Activated T-cell treated with anti-CD3 and anti-CD28 coated beads, Interleukin-2, amount 50 U/mL, for 48 hours (primary cell): Measurements from ENCODE around the gene TSPOAP1.
"Not testable (repeated sequence)": the region's sequence is repeated elsewhere in the genome, so short reads cannot be mapped to it uniquely, and the experiment has no call there.

Experiments used
- DNase-seq, 2 experiments: peaks; one replicate each; pipeline ENCODE4 v3.0.0-alpha.2; 2020

TSPOAP1 gene

GRCh38 chr17:58360296-58361063 is 31.9 kb upstream of the TSPOAP1 start:
- DNase-seq = no peak

- DNase-seq = no peak
Observed at GRCh38 chr17:58358408-58359172, 30.0 kb upstream of the TSPOAP1 start.

- no peak for DNase-seq
Observed at GRCh38 chr17:58357312-58358297, 29.0 kb upstream of the TSPOAP1 start.

- no peak for DNase-seq
Observed at GRCh38 chr17:58356231-58356630, 27.6 kb upstream of the TSPOAP1 start.

- no peak for DNase-seq
Observed at GRCh38 chr17:58354541-58355216, 26.1 kb upstream of the TSPOAP1 start.

- no peak for DNase-seq
Observed at GRCh38 chr17:58353389-58353825, 24.8 kb upstream of the TSPOAP1 start.

- DNase-seq = peak; percentile 55 to 59
Observed at GRCh38 chr17:58352596-58353388, 24.2 kb upstream of the TSPOAP1 start.

- DNase-seq = peak; percentile 92 to 95
Observed at GRCh38 chr17:58351831-58352595, 23.4 kb upstream of the TSPOAP1 start, which contains the start of gene SUPT4H1. SUPT4H1 (minus strand) TSS chr17:58352201; CDS start chr17:58352135, 66 bp downstream.

- DNase-seq = no peak
Observed at GRCh38 chr17:58351182-58351581, 22.6 kb upstream of the TSPOAP1 start.

GRCh38 chr17:58348038-58348437 is 19.4 kb upstream of the TSPOAP1 start:
- DNase-seq = no peak

GRCh38 chr17:58345500-58345899 is 16.9 kb upstream of the TSPOAP1 start:
- no peak for DNase-seq

GRCh38 chr17:58344791-58345157 is 16.2 kb upstream of the TSPOAP1 start:
- DNase-seq = peak in 1 of 2 experiments; percentile 79

GRCh38 chr17:58344047-58344790 is 15.6 kb upstream of the TSPOAP1 start:
- DNase-seq = peak; percentile 90

GRCh38 chr17:58343131-58343530 is 14.5 kb upstream of the TSPOAP1 start:
- peak in 1 of 2 experiments; percentile 47 for DNase-seq

- peak; percentile 55 to 58 for DNase-seq
Observed at GRCh38 chr17:58341861-58342475, 13.4 kb upstream of the TSPOAP1 start.

- not testable (repeated sequence) for DNase-seq
Observed at GRCh38 chr17:58341136-58341860, 12.7 kb upstream of the TSPOAP1 start.

GRCh38 chr17:58340405-58340876 is 11.8 kb upstream of the TSPOAP1 start:
- no peak for DNase-seq

- DNase-seq = peak; percentile 71 to 74
Observed at GRCh38 chr17:58339755-58340404, 11.3 kb upstream of the TSPOAP1 start.
